Cerebellar nuclear complex (tissue), 1 donor: ENCODE results near the gene RAD51B.
"Not testable (repeated sequence)": the region's sequence is repeated elsewhere in the genome, so short reads cannot be mapped to it uniquely, and the experiment has no call there.

Experiments used
- DNase-seq, 2 experiments: peaks; one replicate each; lab custom pipeline; 2025; lab: John Stamatoyannopoulos, UW

Gene RAD51B

GRCh38 chr14:67949771-67950170 lies 130.2 kb downstream of the RAD51B start:
- no peak for DNase-seq

GRCh38 chr14:67950386-67950785 lies 130.8 kb downstream of the RAD51B start:
- DNase-seq = no peak

- no peak for DNase-seq
Observed at GRCh38 chr14:67951529-67952135, 132.1 kb downstream of the RAD51B start.

GRCh38 chr14:67952381-67952780 lies 132.8 kb downstream of the RAD51B start:
- DNase-seq = no peak

- no peak for DNase-seq
Observed at GRCh38 chr14:67952786-67953185, 133.2 kb downstream of the RAD51B start.

- DNase-seq = no peak
Observed at GRCh38 chr14:67955261-67955660, 135.7 kb downstream of the RAD51B start.

GRCh38 chr14:67957946-67958345 lies 138.4 kb downstream of the RAD51B start:
- no peak for DNase-seq

- no peak for DNase-seq
Observed at GRCh38 chr14:67961676-67962075, 142.1 kb downstream of the RAD51B start.

GRCh38 chr14:67962215-67962644 lies 142.7 kb downstream of the RAD51B start:
- DNase-seq = no peak

- no peak for DNase-seq
Observed at GRCh38 chr14:67963545-67963944, 144.0 kb downstream of the RAD51B start.

GRCh38 chr14:67963960-67964812 lies 144.6 kb downstream of the RAD51B start:
- DNase-seq = no peak

GRCh38 chr14:67965696-67966095 lies 146.1 kb downstream of the RAD51B start:
- no peak for DNase-seq

GRCh38 chr14:67967206-67967605 lies 147.6 kb downstream of the RAD51B start:
- no peak for DNase-seq

GRCh38 chr14:67967970-67968369 lies 148.4 kb downstream of the RAD51B start:
- DNase-seq = not testable (repeated sequence)

- no peak for DNase-seq
Observed at GRCh38 chr14:67970923-67971322, 151.3 kb downstream of the RAD51B start.

GRCh38 chr14:67971627-67972625 lies 152.3 kb downstream of the RAD51B start:
- DNase-seq = no peak

GRCh38 chr14:67973436-67973835 lies 153.9 kb downstream of the RAD51B start:
- DNase-seq = no peak

- DNase-seq = no peak
Observed at GRCh38 chr14:67975470-67975869, 155.9 kb downstream of the RAD51B start.

GRCh38 chr14:67977434-67978034 lies 158.0 kb downstream of the RAD51B start:
- no peak for DNase-seq

- no peak for DNase-seq
Observed at GRCh38 chr14:67978749-67979148, 159.2 kb downstream of the RAD51B start.

- no peak for DNase-seq
Observed at GRCh38 chr14:67982711-67983608, 163.4 kb downstream of the RAD51B start.
